OCI-LY3 (cell line): Measurements from ENCODE around the gene MYZAP.

Experiments
- EZH2phosphoT487 ChIP-seq: fragments of 200-600 bp; shearing (Covaris generic); IDR thresholded peaks from 2 replicates; pipeline ENCODE4 v1.6.1; 2018; ENCODE audit warnings: antibody characterized with exemption, mixed run types, low read depth
- TF ChIP-seq, protein P1 (sequence below): fragments of 200-600, 300-600 bp; sonication (generic); IDR thresholded peaks from 2 replicates; pipeline ENCODE4 v1.5.1; 2014; ENCODE audit warnings: antibody characterized with exemption, low read length, low read depth

DNA sequence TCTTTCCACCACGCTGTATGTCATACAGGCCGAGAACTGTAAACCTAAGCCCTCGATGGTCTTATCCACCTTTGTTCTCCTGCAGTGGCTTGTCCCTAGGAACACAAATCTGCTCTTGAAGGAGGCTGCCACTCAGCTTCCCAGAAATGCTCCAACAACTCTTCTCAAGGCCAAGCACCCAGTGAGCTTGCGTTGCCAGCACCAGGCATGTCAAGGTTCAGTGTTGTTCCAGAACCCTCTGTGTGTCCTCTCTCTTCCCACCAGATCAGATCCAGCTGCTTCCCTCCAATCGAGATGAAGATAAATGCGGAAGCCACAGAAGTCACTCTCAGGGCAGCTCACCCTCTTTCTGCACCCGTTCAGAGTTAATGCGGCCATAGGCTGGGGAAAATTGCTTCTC is 11.3 kb upstream of the MYZAP start:
- TF ChIP-seq, protein P1, sequence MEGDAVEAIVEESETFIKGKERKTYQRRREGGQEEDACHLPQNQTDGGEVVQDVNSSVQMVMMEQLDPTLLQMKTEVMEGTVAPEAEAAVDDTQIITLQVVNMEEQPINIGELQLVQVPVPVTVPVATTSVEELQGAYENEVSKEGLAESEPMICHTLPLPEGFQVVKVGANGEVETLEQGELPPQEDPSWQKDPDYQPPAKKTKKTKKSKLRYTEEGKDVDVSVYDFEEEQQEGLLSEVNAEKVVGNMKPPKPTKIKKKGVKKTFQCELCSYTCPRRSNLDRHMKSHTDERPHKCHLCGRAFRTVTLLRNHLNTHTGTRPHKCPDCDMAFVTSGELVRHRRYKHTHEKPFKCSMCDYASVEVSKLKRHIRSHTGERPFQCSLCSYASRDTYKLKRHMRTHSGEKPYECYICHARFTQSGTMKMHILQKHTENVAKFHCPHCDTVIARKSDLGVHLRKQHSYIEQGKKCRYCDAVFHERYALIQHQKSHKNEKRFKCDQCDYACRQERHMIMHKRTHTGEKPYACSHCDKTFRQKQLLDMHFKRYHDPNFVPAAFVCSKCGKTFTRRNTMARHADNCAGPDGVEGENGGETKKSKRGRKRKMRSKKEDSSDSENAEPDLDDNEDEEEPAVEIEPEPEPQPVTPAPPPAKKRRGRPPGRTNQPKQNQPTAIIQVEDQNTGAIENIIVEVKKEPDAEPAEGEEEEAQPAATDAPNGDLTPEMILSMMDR = no peak
- no peak for TF ChIP-seq EZH2phosphoT487
